GM19397 (cell line): ENCODE measurements around the gene GNRHR.
A peak's percentile ranks its signal among the peaks of the same experiment; 100 is the strongest.
"Not testable (repeated sequence)": the region's sequence is repeated elsewhere in the genome, so short reads cannot be mapped to it uniquely, and the experiment has no call there.

Experiments used
- ATAC-seq: cut with Tn5 transposase; IDR thresholded peaks from one replicate; pipeline ENCODE4 v1.9.1; 2021; ENCODE audit warnings: mild to moderate bottlenecking, moderate library complexity; ENCODE audit not compliant: unreplicated experiment

GNRHR gene

DNA sequence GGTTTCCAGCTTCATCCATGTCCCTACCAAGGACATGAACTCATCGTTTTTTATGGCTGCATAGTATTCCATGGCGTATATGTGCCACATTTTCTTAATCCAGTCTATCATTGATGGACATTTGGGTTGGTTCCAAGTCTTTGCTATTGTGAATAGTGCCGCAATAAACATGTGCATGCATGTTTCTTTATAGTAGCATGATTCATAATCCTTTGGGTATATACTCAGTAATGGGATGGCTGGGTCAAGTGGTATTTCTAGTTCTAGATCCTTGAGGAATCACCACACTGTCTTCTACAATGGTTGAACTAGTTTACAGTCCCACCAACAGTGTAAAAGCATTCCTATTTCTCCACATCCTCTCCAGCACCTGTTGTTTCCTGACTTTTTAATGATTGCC is 23.7 kb downstream of the GNRHR start:
- not testable (repeated sequence) for ATAC-seq

GRCh38 chr4:67727124-67727850 is 26.9 kb downstream of the GNRHR start:
- ATAC-seq, result no peak

DNA sequence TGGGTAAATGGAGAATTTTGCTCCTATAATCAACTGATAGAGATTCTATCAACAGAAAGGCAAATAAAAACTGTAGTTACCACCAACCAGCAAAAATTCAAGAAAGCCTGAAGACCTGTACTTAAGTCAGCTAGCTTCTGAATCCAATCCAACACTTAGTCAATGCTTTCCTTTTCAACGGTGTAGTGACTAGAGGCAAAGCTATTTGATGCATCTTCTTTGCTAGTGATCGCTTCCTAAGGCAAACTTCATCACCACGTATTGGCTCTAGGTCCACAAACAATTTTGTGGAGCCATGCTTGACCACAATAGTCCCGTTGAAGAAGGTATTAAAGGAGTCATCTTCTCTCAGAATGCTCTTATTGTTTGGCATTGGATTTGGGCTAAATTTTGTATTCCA is 28.2 kb downstream of the GNRHR start:
- ATAC-seq, result no peak

- ATAC-seq, result no peak
Measured at GRCh38 chr4:67725132-67725531, 29.1 kb downstream of the GNRHR start.

DNA sequence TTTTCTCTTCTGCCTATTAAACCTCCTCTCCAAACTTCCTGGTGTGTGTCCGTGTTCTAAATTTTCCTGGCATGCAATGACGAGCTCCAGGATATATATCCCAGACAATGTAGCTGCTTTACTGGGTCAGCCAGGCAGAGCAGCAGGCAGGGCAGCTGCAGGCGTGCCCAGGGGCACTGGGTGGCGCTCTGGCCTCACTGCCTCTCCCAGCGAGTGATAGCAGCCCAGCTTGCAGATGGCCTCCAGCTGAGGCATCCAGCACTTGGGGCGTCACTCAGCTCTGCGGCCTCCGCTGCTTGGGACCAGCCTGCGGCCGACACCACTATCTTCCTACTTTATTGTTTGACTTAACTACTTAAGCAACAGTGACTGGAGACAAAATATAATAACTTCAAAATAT is 30.2 kb downstream of the GNRHR start:
- no peak for ATAC-seq

DNA sequence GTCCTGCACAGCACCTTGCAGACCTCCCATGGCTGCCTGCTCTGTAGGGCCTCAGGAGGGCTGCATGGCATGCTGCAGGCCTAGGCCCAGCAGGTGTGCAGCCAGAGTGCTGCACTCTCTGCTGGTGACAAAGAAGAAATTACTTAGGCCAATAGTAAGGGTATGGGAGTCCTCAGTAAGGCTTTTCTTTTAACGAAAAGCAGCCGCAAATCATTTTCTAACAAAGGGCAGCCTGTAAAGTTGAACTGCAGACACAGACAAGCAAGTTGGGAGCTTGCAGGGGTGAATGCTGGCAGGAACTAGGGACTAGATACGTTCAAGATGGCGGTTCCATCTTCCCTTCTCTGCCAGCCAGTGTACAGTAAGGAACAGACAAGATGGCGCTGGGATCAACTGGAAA is 30.8 kb downstream of the GNRHR start:
- no peak for ATAC-seq

GRCh38 chr4:67721770-67722597 is 32.2 kb downstream of the GNRHR start:
- ATAC-seq, result no peak

GRCh38 chr4:67721315-67721769 is 32.8 kb downstream of the GNRHR start:
- no peak for ATAC-seq

DNA sequence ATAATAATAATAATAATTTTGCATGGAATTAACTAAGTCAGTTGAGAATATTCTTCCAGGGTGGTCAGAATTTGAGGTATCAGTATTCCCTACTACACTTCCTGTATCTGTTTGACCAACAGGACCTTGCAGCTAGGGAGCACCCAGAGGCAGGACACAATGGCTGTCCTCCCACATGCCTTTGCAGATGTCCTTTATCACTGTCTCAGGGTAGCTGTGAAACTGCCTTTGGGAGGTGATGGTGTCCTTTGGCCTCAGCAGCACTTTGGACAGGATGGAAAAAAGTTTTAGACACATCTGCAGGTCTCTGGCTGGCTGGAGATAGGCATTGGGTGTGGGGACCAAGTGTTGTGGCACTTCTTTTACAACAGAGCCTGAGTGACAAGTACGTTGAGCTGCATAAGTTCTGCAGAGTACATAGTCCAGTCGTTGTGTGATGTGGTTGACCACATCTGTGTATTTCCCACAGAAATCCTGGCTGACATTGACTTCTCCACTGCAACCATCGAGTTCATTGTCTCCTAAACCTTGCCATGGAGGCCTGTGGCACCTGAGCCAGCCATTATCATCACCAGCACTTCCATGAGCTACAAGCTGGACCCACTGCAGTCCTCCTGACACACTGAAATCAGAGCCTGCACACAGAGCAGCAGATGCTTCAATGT is 34.1 kb downstream of the GNRHR start:
- ATAC-seq, result no peak

DNA sequence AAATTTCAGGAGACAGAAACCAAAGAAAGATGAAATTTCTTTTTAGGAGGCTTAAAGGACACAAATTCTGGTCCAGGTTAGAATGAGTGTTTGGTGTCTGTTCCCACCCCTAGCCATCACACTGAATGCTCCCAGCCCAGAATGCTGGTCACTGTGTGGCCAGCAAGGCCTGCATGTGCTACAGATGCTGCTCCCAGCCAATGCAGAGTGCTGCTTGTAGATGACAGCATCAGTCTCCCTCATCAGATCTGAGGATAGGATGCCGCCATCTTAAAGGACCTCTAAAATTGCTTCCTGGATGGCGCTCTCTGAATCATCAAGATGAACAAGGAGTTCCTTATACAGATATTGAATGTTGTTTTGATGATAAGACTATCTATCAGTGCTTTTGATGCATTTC is 35.3 kb downstream of the GNRHR start:
- no peak for ATAC-seq

DNA sequence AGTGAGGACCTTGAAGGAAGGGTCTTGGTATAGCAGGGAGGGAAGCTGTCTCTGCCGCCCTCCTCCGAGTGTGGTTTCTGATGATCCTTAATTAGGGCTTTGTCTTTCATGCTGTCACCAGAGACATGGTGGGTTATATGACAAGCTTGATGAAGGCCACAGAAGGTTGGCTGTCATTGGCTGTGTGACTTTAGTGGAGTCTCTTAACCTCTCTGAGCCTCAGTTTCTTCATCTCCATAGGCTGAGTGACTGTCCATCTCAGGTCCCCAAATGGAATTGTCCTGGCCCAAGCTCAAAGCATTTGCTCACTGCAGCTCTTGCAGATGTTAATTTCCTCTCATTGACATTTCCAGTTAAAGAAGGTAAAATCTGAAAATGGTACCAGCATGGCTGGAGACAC is 36.6 kb downstream of the GNRHR start:
- no peak for ATAC-seq

DNA sequence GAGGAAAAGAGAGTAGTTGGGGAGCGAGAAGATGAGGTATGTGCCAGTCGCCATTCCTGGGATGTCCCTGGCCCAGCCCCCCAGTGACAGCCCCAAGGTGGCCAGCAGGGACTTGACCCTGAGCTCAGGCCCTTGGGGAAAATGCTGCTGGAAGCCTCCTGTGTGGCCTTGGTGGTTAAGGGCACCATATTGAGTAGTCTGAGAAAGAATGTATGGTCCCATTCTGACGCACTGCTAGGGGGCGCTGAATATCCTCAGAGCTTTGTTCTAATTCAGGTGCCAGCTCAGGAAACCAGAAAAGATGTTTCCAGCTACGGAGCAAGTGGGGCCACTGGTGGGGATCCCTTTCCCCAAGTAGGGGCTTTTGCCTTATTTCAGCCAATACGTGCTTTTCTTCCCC is 39.2 kb downstream of the GNRHR start:
- ATAC-seq, result no peak

DNA sequence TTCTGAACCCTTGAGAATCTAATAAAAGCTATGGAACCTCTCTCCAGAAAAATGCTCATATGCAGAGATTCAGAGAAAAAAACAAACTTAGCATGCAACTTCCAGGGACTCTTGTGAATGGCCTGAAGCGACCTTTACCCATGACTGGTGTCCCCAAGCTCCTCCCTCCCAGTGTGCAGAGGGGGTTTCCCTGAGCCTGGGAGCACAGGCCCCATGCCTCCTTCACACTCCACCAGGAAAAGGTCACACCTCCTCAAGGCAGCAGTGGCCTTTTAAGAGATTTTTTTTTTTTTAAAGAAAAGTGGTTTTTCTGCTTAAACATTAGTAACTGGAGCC is 40.0 kb downstream of the GNRHR start:
- ATAC-seq, result peak; percentile 46

- no peak for ATAC-seq
Measured at GRCh38 chr4:67713529-67714247, 40.5 kb downstream of the GNRHR start.

GRCh38 chr4:67712650-67713528 is 41.3 kb downstream of the GNRHR start:
- no peak for ATAC-seq

GRCh38 chr4:67712000-67712625 is 42.1 kb downstream of the GNRHR start:
- ATAC-seq, result no peak

- not testable (repeated sequence) for ATAC-seq
Measured at GRCh38 chr4:67706682-67707081, 47.5 kb downstream of the GNRHR start.

DNA sequence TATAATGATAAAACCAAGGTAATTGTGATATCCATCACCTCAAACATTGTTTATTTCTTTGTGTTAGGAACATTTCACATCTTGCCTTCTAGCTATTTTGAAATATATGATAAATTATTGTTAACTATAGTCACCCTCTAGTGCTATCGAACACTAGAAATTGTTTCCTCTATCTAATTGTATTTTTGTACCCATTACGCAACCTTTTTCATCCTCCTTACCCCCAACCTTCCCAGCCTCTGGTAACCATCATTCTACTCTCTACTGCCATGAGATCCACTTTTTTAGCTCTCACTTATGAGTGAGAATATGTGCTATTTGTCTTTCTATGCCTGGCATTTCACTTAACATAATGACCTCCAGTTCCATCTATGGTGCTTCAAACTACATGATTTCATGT is 49.3 kb downstream of the GNRHR start:
- no peak for ATAC-seq

GRCh38 chr4:67702166-67702565 is 52.0 kb downstream of the GNRHR start:
- ATAC-seq, result no peak

GRCh38 chr4:67701517-67701850 is 52.7 kb downstream of the GNRHR start:
- no peak for ATAC-seq
